Measurements from ENCODE around the gene MMP13.

The MMP13 gene

GRCh38 chr11:102926961-102927623, 28.4 kb downstream of the MMP13 start:
- TF ChIP-seq GABPA (IDR thresholded peaks at IDR 0.05; ENCODE audit: low read depth), result no peak
- TF ChIP-seq POLR2AphosphoS5 (IDR thresholded peaks at IDR 0.05; ENCODE audit: low read depth), result no peak
- no peak for TF ChIP-seq SPI1 (IDR thresholded peaks at IDR 0.05; ENCODE audit: borderline replicate concordance, low read depth)
- TF ChIP-seq REST (IDR thresholded peaks at IDR 0.05; ENCODE audit: insufficient replicate concordance, low read depth), result no peak
- no peak for TF ChIP-seq CTCF (IDR thresholded peaks at IDR 0.05; ENCODE audit: insufficient read depth, low read length)
- no peaks in the 10 kb centered on the region for H3K27me3 ChIP-seq (ENCODE audit: insufficient read depth, poor library complexity, severe bottlenecking)
- DNase-seq (ENCODE audit: low read depth in 1 of 2, low spot score in 1 of 2), result no peak
- no peak overlapping the region for H3K27ac ChIP-seq (replicated peaks)
- H3K4me3 ChIP-seq (replicated peaks; ENCODE audit: insufficient read depth, low read length), result no peak overlapping the region

GRCh38 chr11:102926517-102926916, 29.0 kb downstream of the MMP13 start:
- Histone ChIP-seq H3K27me3 (ENCODE audit: insufficient read depth, poor library complexity, severe bottlenecking) (no peaks in the 10 kb centered on the region), H3K27ac (replicated peaks) (no peak overlapping the region), H3K4me3 (replicated peaks; ENCODE audit: insufficient read depth, low read length) (no peak overlapping the region)
- TF ChIP-seq SPI1 (IDR thresholded peaks at IDR 0.05; ENCODE audit: borderline replicate concordance, low read depth), result no peak
- no peak for TF ChIP-seq GABPA (IDR thresholded peaks at IDR 0.05; ENCODE audit: low read depth)
- no peak for TF ChIP-seq REST (IDR thresholded peaks at IDR 0.05; ENCODE audit: insufficient replicate concordance, low read depth)
- TF ChIP-seq POLR2AphosphoS5 (IDR thresholded peaks at IDR 0.05; ENCODE audit: low read depth), result no peak
- TF ChIP-seq CTCF (IDR thresholded peaks at IDR 0.05; ENCODE audit: insufficient read depth, low read length), result no peak
- no peak for DNase-seq (ENCODE audit: low read depth in 1 of 2, low spot score in 1 of 2)

GRCh38 chr11:102925988-102926387, 29.5 kb downstream of the MMP13 start:
- no peak overlapping the region for H3K4me3 ChIP-seq (replicated peaks; ENCODE audit: insufficient read depth, low read length)
- TF ChIP-seq REST (IDR thresholded peaks at IDR 0.05; ENCODE audit: insufficient replicate concordance, low read depth) (no peak), CTCF (IDR thresholded peaks at IDR 0.05; ENCODE audit: insufficient read depth, low read length) (no peak), GABPA (IDR thresholded peaks at IDR 0.05; ENCODE audit: low read depth) (no peak), POLR2AphosphoS5 (IDR thresholded peaks at IDR 0.05; ENCODE audit: low read depth) (no peak), SPI1 (IDR thresholded peaks at IDR 0.05; ENCODE audit: borderline replicate concordance, low read depth) (no peak)
- no peak for DNase-seq (ENCODE audit: low read depth in 1 of 2, low spot score in 1 of 2)
- H3K27me3 ChIP-seq (ENCODE audit: insufficient read depth, poor library complexity, severe bottlenecking), result no peaks in the 10 kb centered on the region
- H3K27ac ChIP-seq (replicated peaks), result no peak overlapping the region

Measured in HL-60 (cell line).